ENCODE results near the gene KIFC1. TPM values are rescaled to one million over a fixed set of nuclear protein-coding genes. Genes with fewer than 3 reads are reported as not detected.
"Not testable (repeated sequence)": the region's sequence is repeated elsewhere in the genome, so short reads cannot be mapped to it uniquely, and the experiment has no call there.

Gene KIFC1
- total RNA-seq, 1 experiment from 2014 or later: 81.8 TPM

- no peaks in the 10 kb centered on the region for H3K9me3 ChIP-seq (ENCODE audit: control insufficient read depth, insufficient read depth, low read depth, low read length)
- intact Hi-C loops (cut with micrococcal nuclease; ENCODE audit: unreplicated experiment): no loop called here
- H3K36me3 ChIP-seq (ENCODE audit: control insufficient read depth, insufficient read depth, low read length): no peaks in the 10 kb centered on the region
- no TSS peak for BruUV-seq (replicated peaks)
- H3K27ac ChIP-seq (ENCODE audit: low read length): no peak overlapping the region
- ATAC-seq (no peak), DNase-seq (ENCODE audit: low read depth, low spot score) (no peak)
- no peaks in the 10 kb centered on the region for H3K27me3 ChIP-seq (ENCODE audit: control insufficient read depth, insufficient read depth, low read length)
- no peak overlapping the region for H3K4me3 ChIP-seq (ENCODE audit: low read depth in 2 of 2, low read length in 2 of 2)
- H3K4me1 ChIP-seq (ENCODE audit: control insufficient read depth, insufficient read depth, low read length): 0 out of 2 replicates have a peak, but pooled peaks cover 4% of the 10 kb centered on the region
- in situ Hi-C loops (cut with HindIII; ENCODE audit: low pct_unique_long_range_greater_than_20kb, low sequenced_read_pairs): no loop called here
- ChIA-PET CTCF (no interaction called here), POLR2A (no interaction called here)
- TF ChIP-seq, protein P1, sequence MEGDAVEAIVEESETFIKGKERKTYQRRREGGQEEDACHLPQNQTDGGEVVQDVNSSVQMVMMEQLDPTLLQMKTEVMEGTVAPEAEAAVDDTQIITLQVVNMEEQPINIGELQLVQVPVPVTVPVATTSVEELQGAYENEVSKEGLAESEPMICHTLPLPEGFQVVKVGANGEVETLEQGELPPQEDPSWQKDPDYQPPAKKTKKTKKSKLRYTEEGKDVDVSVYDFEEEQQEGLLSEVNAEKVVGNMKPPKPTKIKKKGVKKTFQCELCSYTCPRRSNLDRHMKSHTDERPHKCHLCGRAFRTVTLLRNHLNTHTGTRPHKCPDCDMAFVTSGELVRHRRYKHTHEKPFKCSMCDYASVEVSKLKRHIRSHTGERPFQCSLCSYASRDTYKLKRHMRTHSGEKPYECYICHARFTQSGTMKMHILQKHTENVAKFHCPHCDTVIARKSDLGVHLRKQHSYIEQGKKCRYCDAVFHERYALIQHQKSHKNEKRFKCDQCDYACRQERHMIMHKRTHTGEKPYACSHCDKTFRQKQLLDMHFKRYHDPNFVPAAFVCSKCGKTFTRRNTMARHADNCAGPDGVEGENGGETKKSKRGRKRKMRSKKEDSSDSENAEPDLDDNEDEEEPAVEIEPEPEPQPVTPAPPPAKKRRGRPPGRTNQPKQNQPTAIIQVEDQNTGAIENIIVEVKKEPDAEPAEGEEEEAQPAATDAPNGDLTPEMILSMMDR (IDR thresholded peaks at IDR 0.05): no peak
- TF ChIP-seq SIN3A (IDR thresholded peaks at IDR 0.05; ENCODE audit: borderline replicate concordance, insufficient read depth, low read depth, low read length): no peak
- TF ChIP-seq POLR2AphosphoS5 (IDR thresholded peaks at IDR 0.05; ENCODE audit: low read depth, low read length): no peak
- no peak for TF ChIP-seq TCF7L2 (IDR thresholded peaks at IDR 0.05; ENCODE audit: low read depth, low read length)
- no peak for TF ChIP-seq REST (IDR thresholded peaks at IDR 0.05; ENCODE audit: insufficient read depth in 1 of 2, low read depth in 2 of 2, low read length in 1 of 2)
Observed at GRCh38 chr6:33347816-33348215, 43.8 kb upstream of the KIFC1 start.

DNA sequence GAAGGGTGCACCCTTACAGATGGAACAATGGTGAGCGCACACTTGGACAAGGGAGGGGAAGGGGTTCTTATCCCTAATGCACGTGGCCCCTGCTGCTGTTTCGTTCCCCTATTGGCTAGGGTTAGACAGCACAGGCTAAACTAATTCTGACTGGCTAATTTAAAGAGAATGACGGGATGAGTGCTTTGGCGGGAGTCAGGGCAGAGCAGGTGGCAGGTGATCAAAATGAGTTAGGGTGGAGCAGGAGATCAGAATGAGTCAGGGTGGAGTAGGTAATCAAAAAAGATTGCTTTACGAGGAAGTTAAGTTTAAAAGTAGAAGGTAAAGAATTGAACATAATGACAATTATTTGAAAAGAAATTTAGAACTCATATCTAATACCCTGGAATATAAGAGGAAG lies 35.8 kb upstream of the KIFC1 start:
- ATAC-seq; in situ Hi-C loops (cut with HindIII; ENCODE audit: low pct_unique_long_range_greater_than_20kb, low sequenced_read_pairs); POLR2A ChIA-PET; H3K4me1 ChIP-seq (ENCODE audit: control insufficient read depth, insufficient read depth, low read length); H3K36me3 ChIP-seq (ENCODE audit: control insufficient read depth, insufficient read depth, low read length); H3K27ac ChIP-seq (ENCODE audit: low read length); DNase-seq (ENCODE audit: low read depth, low spot score); BruUV-seq (replicated peaks); H3K9me3 ChIP-seq (ENCODE audit: control insufficient read depth, insufficient read depth, low read depth, low read length); H3K27me3 ChIP-seq (ENCODE audit: control insufficient read depth, insufficient read depth, low read length); intact Hi-C loops (cut with micrococcal nuclease; ENCODE audit: unreplicated experiment); CTCF ChIA-PET; H3K4me3 ChIP-seq (ENCODE audit: low read depth in 2 of 2, low read length in 2 of 2): not testable (repeated sequence)

DNA sequence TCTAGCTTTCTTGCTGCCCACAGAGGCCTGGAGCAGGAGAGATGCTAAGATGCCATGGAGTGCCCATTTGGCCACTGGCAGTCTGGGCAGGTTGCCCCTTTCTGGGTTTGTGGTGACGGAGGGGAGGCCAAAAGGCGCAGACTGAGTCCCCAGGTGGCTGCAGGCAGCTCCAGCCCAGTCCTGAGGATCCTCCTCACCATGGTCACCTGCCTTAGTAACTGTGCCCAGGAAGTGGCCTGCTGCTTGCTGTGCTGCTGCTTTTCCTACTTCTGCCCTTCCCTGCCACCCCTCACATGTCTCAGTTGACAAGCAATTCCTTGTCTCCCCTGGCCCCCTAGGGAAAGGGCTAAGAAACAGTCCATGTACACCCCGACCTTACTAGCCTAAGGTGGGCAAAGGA lies 35.3 kb upstream of the KIFC1 start:
- in situ Hi-C loops (cut with HindIII; ENCODE audit: low pct_unique_long_range_greater_than_20kb, low sequenced_read_pairs): no loop called here
- ATAC-seq (no peak), DNase-seq (ENCODE audit: low read depth, low spot score) (no peak)
- ChIA-PET CTCF (no interaction called here), POLR2A (interaction anchor here (0.7 kb wide), 1 partner anchor 19 kb away, joined by 4 read pairs; no protein-coding TSS in a partner anchor)
- Histone ChIP-seq H3K27ac (ENCODE audit: low read length) (no peak overlapping the region), H3K9me3 (ENCODE audit: control insufficient read depth, insufficient read depth, low read depth, low read length) (no peaks in the 10 kb centered on the region), H3K4me1 (ENCODE audit: control insufficient read depth, insufficient read depth, low read length) (no peaks in the 10 kb centered on the region), H3K27me3 (ENCODE audit: control insufficient read depth, insufficient read depth, low read length) (no peaks in the 10 kb centered on the region), H3K4me3 (ENCODE audit: low read depth in 2 of 2, low read length in 2 of 2) (no peak overlapping the region), H3K36me3 (ENCODE audit: control insufficient read depth, insufficient read depth, low read length) (no peaks in the 10 kb centered on the region)
- intact Hi-C loops (cut with micrococcal nuclease; ENCODE audit: unreplicated experiment): no loop called here
- BruUV-seq (replicated peaks): no TSS peak
- TF ChIP-seq, protein P1 (IDR thresholded peaks at IDR 0.05): no peak
- TF ChIP-seq REST (IDR thresholded peaks at IDR 0.05; ENCODE audit: insufficient read depth in 1 of 2, low read depth in 2 of 2, low read length in 1 of 2) (no peak), SIN3A (IDR thresholded peaks at IDR 0.05; ENCODE audit: borderline replicate concordance, insufficient read depth, low read depth, low read length) (no peak), POLR2AphosphoS5 (IDR thresholded peaks at IDR 0.05; ENCODE audit: low read depth, low read length) (no peak), TCF7L2 (IDR thresholded peaks at IDR 0.05; ENCODE audit: low read depth, low read length) (no peak)
